Endothelial cell of hepatic sinusoid (primary cell): ENCODE measurements around the gene YTHDF2.

Experiments used
- in situ Hi-C: cut with HindIII; loops from 2 replicates; pipeline ENCODE4 v1.10.0; 2017; ENCODE audit warnings: low sequenced_read_pairs

Gene YTHDF2

DNA sequence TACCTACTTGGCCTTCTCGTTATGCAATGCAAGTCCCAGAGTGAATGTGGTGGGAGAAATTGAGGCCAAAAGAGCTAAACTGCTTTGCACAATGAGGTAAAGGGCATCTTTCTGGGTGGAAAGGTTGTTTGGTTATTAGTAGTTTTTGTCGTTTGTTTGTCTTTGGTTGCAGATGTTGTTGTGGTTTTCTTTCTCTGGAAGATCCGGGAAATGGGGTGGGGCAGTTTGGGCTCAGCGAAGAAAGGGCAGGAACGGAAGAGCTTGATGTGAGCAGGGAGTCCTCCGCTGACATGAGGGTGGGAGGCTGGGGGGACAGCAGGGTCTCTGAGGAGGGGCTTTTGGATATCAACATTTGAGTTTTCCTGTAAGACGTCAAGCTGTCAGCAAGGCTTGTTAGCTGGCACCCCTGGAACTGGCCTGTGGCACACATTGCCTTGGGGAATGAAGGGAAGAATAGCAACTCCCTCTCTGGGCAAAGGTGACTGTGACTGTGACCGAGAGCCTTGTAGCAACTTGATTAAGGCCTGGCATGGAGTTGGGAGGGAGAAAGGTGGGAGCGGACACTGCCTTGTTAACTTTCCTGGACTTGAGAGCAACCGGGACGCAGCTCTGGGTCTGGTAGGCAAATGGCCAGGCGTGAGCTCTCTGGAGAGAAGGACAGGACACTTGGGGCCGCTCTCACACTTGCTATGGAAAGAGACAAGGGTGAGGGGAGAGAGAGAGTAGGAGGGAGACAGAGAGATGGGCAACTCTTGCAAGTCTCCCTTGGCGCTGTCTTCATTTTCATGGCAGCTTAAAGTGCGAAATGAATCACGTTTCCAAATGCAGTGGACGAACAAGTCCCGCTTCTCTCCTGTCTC lies 59.8 kb downstream of the YTHDF2 start:
- in situ Hi-C loops, result loop anchor here (5.0 kb wide), 1 partner anchor 66 kb away; no protein-coding TSS in a partner anchor

DNA sequence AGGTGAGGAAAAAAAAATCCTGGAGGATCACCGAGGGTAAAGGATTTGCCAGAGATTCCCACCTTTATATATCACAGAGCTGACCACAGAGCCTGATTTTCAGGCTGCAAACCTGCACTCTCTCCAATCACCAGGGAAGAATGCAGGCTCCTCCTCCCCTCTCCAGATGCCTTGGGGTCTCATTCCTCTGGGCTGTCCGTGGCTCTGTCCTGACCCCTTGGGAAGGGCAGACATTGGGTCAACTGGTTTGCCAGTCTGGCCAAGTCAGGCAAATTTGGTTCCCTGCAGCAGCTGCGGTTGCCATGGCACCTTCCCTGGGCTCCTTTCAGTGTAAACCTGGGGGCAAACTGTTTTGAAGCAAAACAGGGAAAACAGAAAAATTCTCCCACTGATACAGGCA lies 63.6 kb downstream of the YTHDF2 start:
- in situ Hi-C loops, result no loop called here

DNA sequence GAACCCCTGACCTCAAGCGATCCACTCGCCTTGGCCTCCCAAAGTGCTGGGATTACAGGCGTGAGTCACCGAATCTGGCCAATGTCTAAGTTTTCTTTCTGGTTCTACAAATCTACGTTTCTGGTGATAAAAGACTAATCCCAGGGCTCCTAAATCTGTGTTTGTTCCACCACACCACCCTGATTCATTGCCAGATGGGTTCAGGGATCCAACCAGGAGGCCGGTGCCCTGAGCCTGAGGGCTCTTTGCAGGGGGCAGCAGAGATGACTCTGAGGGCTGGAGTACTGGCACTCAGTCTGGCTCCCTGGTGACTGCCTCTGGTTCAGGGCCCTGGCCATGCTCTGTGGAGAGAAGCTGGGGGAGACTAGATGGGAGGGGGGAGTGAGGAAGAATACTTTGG lies 64.7 kb downstream of the YTHDF2 start:
- in situ Hi-C loops, result no loop called here

DNA sequence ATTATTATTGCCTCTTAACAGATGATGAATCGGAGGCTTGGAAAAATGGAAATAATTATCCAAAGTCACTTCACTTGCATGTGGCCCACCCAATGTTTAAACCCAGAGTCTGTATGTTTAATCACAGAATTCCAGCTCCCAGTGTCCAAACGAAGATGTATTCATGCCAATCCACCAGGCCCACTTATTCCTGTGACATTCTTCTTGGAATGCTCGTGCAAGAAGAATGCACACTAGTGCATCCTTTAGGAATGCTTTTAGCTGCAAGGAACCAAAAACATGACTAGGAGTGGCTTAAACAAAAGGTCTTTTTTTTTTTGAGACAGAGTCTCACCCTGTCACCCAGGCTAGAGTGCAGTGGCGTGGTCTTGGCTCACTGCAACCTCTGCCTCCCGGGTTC lies 66.3 kb downstream of the YTHDF2 start:
- in situ Hi-C loops, result no loop called here

DNA sequence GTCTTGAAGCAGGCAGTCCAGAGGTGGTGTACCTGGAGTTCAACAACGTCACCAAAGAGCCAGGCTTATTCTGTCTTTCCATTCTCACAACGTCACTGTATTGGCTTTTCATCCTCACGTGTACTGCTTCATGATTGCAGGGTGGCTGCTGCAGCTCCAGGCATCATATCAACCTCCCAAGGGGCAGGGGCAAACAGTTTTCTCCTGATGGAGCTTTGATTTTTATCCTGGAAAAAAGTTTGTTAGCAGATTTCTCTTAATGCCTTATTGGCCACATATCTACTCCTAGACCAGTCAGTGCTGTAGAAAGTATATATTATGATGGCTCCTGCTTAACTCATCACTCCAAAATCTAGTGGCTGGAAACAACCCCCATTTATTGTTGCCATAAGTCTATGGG lies 66.9 kb downstream of the YTHDF2 start:
- in situ Hi-C loops, result no loop called here

DNA sequence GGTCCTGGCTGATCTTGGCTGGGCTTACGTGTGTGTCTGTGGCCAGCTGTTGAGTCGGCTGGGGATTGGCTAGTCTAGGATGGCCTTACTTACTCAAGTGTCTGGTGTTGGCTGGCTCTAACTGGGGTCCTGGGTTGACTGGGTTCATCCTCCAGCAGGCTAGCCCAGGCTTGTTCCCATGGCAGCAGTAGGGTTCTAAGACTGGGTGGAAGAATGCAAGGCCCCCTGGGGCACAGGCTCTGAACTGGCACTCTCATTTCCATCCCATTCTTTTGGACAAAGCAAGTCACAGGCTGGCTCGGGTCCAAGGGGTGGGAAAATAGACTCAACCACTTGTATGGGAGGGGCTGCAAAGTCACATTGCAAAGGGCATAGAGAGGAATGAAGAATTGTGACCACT lies 67.3 kb downstream of the YTHDF2 start:
- in situ Hi-C loops, result no loop called here

DNA sequence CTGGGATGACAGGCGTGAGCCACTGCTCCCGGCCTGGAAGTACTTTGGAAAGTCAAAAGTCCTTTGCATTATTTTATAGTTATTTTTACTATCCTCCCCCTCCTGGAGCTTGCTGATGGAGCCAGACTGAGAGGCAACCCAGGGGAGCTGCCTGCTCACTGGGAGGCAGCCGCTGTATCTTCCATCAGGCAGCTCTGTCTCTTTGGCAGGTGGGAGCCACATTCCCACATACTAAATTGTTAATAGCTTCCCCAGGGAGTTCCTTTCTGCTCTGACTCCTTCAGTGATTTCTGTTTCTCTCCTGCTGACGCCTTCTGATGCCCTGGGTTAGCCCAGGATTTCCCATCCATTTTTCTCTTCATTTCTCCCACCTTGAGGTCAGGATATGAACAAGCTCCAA lies 70.3 kb downstream of the YTHDF2 start:
- in situ Hi-C loops, result no loop called here

DNA sequence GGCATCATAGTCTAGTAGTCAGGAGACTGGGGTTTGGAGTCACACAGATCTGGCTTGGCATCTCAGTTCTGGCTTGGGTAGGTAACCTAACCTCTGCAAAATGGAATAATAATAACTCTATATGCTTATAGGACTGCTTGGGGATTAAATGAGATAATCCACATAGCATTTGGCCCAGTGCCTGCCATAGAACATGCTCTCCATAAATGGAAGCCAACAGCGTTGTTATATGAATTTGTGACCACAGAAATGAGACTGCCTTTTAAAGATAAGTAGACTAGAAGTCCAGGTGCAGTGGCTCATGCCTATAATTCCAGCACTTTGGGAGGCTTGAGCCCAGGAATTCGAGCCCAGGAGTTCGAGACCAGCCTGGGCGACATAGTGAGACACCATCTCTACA lies 71.2 kb downstream of the YTHDF2 start:
- in situ Hi-C loops, result no loop called here

DNA sequence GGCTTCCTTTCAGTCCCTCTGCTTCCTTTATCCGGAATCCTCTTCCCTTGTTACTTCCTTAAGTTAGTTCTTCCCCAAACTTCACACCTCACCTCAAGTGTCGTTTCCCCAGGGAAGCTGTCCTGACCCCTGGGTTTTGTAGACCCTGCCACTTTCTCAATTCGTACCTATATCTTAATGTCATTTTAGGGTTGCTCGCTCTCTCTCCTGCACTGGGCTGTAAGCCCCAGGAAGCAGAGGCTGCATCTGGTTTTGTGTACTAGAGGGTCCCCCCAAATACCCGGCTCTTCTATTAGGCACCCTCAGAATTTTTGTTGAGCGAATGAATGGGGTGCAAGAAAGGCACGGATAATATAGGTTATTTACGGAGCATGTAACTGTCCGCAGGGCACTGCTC lies 74.6 kb downstream of the YTHDF2 start:
- in situ Hi-C loops, result no loop called here

DNA sequence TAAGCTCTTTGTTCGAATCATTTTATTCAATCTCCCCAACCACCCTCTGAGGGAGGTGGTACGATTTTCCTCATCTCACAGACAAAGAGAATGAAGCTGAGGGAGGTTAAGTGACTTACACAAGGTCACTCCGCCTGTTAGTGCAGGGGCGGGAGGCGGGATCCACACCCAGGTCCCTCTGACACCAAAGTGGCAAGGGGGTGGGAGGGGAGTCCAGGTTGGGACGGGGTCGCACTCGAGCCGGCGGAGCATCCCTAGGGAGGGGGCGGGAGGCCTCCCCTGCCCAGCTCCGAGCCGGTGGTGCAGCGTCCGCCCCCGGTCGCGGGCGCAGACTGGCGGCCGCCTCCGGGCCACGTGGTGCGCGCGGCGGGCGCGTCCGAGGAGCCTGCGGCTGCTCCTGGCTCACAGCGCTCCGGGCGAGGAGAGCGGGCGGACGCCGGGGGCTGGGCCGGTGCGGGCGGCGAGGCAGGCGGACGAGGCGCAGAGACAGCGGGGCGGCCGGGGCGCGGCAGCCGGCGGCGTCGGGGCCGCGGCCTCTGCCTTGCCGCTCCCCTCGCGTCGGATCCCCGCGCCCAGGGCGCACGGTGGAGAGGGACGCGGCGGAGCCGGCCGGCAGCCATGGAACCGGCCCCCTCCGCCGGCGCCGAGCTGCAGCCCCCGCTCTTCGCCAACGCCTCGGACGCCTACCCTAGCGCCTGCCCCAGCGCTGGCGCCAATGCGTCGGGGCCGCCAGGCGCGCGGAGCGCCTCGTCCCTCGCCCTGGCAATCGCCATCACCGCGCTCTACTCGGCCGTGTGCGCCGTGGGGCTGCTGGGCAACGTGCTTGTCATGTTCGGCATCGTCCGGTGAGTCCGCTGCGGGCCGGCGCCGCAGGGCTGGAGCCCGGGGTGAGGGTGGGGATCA lies 75.3 kb downstream of the YTHDF2 start, which contains the start of gene OPRD1:
Gene OPRD1, plus strand, starts transcription at position 405 of the 903 bp plus-strand sequence. Its CDS starts 214 bp downstream, at position 619.
- in situ Hi-C loops, result no loop called here

DNA sequence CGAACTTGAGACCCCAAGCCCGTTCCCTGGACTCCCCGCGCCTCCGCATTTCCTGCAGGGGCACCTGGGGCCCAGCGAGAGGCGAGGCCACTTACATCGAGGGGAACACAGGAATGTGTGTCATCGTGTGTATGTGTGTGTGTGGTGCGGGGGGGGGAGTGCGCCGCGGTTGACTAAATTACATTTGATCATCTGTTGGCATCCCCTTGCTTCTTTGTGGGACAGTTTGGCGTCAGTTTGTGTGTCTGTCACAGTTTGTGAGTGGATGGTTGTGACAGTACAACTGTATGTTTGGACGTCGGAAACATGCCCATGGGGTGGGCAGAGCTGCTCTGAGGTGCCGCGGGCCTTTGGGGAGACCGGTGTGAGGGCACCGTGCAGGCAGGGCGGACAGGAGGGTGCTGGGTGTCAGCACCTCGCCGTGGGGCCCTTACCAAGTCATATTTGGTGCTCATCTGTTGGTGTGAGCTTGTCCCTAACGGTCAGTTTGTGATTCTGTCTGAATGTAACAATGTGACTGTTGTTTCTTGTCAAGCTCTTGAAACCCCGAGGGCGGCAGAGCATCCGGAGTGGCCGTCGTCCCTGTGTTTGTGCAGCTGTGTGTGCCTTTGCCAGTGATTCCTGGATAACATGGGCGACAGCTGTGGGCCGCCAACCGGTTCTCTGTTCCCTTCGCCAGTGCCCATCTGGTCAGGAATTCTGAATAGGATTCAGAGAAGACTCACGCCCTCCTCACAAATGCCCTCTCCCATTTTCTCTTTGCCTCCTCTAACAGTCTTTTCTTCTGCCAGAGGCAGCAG lies 76.1 kb downstream of the YTHDF2 start:
- in situ Hi-C loops, result no loop called here

DNA sequence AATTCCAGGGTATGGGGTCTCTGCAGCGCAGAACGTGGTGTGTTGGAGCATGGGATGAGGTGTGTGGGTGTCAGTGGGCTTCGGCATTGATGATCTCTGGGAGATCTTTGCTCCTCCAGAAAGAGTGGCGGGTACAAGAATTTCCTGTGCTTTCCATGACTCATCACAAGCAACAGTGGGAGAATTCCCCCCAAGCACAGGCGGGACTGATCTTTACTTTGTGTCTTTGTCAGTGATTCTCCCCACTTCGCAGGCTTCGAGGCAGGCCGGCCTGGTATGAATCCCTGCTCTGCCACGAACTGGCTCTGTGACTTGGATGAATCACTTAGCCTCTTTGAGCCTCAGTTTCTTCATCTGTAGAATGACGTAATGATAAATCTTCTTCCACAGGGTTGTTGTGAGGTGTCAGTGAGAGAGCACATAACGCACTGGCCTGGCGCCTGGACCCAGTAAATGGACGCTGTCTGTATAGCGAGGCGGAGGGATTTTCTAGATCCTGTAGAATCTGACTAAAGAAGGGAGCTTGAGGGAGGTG lies 77.3 kb downstream of the YTHDF2 start:
- in situ Hi-C loops, result no loop called here

DNA sequence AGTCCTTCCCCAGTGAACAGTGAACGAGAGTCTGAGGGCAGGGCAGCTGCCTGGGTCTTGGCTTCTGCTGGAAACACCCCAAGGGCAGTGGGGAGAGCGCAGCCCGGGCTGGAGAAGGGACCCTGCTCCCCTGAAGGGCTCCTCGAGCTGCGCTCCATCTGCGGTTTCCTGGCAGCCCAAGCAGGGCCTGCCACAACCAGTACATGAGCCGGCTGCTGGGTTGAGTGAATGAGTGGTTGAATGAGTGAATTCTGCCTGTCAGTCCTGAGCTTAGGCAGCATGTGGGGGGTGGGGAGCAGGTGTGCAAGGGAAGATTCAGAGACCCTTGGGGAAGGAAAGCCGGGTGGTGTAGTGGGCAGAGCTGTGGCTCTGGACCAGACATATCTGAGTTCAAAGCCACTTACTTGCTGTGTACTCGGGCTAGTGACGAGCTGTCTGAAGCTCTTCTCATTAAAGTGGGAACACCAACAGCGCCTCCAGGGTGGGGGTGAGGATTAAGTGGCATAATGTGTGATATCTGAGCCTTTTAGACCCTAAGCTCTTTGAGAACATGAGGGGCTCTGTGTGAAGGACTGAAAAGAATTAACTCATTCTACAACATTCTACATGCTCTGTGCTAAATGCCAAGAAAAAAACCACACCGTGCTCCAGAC lies 78.9 kb downstream of the YTHDF2 start:
- in situ Hi-C loops, result no loop called here

DNA sequence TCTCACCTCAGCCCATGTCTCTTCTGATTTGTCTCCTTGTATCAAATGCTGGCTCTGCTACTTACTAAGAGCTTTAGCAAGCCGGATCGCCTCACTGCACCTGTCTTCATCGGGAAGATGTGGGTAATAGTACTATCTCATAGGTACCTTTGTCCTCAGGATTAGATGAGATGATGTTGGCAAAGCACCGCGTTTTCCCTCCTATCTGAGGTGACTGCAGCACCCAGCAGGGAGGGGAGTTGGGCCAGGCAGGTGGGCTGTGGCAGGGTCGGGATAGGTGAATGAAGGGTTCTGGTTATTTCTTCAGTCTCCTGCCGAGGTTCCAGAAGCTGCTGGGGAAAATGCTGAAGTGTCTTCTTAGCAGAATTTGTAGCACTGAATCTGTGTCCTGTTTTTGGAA lies 80.4 kb downstream of the YTHDF2 start:
- in situ Hi-C loops, result no loop called here

DNA sequence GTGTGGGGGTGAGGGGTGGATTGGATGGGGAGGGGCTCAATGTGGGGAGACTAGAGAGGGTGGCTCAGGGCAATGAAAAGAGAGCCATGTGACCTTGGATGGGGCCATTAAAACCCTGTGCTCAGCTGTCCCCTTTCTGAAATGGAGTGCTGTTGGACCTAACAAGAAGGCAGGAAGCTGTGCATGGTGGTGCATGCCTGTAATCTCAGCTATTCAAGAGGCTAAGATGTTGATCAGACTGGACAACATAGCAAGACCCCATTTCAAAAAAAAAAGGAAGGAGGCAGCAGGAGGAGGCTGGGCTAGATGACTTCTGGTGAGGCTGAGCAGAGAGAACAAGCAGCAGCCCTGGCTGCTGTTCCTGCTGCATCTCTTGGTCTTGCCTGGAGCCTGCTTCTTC lies 82.3 kb downstream of the YTHDF2 start:
- in situ Hi-C loops, result no loop called here
